ENCODE measurements around the gene MRTFB. TPM values are rescaled to one million over a fixed set of nuclear protein-coding genes. Genes with fewer than 3 reads are reported as not detected.

MRTFB gene, protein sequence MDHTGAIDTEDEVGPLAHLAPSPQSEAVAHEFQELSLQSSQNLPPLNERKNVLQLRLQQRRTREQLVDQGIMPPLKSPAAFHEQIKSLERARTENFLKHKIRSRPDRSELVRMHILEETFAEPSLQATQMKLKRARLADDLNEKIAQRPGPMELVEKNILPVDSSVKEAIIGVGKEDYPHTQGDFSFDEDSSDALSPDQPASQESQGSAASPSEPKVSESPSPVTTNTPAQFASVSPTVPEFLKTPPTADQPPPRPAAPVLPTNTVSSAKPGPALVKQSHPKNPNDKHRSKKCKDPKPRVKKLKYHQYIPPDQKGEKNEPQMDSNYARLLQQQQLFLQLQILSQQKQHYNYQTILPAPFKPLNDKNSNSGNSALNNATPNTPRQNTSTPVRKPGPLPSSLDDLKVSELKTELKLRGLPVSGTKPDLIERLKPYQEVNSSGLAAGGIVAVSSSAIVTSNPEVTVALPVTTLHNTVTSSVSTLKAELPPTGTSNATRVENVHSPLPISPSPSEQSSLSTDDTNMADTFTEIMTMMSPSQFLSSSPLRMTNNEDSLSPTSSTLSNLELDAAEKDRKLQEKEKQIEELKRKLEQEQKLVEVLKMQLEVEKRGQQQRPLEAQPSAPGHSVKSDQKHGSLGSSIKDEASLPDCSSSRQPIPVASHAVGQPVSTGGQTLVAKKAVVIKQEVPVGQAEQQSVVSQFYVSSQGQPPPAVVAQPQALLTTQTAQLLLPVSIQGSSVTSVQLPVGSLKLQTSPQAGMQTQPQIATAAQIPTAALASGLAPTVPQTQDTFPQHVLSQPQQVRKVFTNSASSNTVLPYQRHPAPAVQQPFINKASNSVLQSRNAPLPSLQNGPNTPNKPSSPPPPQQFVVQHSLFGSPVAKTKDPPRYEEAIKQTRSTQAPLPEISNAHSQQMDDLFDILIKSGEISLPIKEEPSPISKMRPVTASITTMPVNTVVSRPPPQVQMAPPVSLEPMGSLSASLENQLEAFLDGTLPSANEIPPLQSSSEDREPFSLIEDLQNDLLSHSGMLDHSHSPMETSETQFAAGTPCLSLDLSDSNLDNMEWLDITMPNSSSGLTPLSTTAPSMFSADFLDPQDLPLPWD
- 10 to 100 TPM in 1 of 2 donors, 1 to 10 TPM in 1; 9.7 to 10.3 TPM for total RNA-seq

DNA sequence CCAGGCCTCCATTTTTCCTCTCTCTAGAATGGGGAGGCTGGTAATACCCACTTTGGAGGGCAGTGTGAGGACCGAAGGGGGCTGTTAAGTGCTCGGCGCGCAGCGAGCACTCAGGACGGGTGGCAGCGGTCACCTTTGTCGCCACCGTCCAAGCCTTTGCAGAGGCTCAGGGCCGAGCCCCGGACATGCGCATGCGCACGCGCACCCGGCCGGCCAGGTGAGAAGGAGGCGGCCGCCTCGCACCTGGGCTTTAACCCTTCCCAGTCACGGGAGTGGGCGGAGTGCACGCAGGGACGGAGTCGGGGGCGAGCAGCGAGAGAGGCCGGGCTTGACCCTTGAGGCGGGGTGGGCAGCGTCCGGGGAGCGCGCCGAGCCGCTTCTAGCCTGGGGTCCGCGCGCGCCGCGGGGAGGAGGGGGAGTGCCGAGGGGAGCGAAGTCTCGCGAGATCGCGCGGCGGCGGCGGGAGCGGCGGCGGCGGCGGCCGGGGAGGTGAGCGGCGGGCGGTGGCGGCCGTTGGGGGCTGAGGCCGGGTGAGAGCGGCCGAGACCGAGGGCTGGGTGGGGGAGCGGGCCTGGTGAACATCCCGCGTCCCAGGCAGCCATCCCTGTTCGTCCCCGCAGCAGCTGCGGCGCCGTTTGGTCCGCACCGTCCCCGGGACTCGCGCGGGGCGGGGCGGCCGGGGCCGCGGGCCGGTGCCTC lies at the start of gene MRTFB:
Gene MRTFB (plus strand): TSS at position 443 of the 699 bp plus-strand sequence. CDS start 69,288 bp downstream, outside the sequence.

Small RNAs within 50 kb of the gene (small RNA-seq; reads per million reads assigned to genes)
- gene MIR193B (6.1 to 22.8 reads per million in 2 donors), gene MIR365A (0.04 to 0.35 reads per million in 2 donors), gene RF00019 (0 reads per million in 2 donors)

Other genes starting within 250 kb of the MRTFB start
- gene ERCC4, start 151.2 kb upstream of the MRTFB start, total RNA-seq, result 10 to 100 TPM; 10.7 to 11.0 TPM

Data from melanocyte of skin (primary cell).